Endodermal cell (in vitro differentiated cells): ENCODE measurements around the gene PPP6C. TPM values are rescaled to one million over a fixed set of nuclear protein-coding genes. Genes with fewer than 3 reads are reported as not detected.

ENCODE experiments used
- DNase-seq: peaks from one replicate; pipeline ENCODE4 v3.0.0-alpha.2; 2017
- H3K27ac ChIP-seq: 2 replicates; pipeline ENCODE4 v1.5.1; 2013; ENCODE audit warnings: mild to moderate bottlenecking, low read depth, low read length, moderate library complexity
- H3K27me3 ChIP-seq: 2 replicates; pipeline ENCODE4 v1.6.1; 2013; ENCODE audit warnings: mild to moderate bottlenecking, low read length, moderate library complexity; ENCODE audit not compliant: insufficient read depth, control insufficient read depth, poor library complexity, severe bottlenecking
- H3K36me3 ChIP-seq: 2 replicates; pipeline ENCODE4 v1.7.0; 2013; ENCODE audit warnings: mild to moderate bottlenecking, low read length, moderate library complexity; ENCODE audit not compliant: control insufficient read depth, insufficient read depth
- H3K4me1 ChIP-seq: one replicate; pipeline ENCODE4 v1.7.0; 2013; ENCODE audit warnings: low read length; ENCODE audit not compliant: control insufficient read depth, insufficient read depth
- H3K4me3 ChIP-seq: 2 replicates; pipeline ENCODE4 v1.5.1; 2013; ENCODE audit warnings: mild to moderate bottlenecking, low read length, moderate library complexity
- H3K9ac ChIP-seq: 2 replicates; pipeline ENCODE4 v1.6.1; 2013; ENCODE audit warnings: mild to moderate bottlenecking, low read length, moderate library complexity; ENCODE audit not compliant: poor library complexity, severe bottlenecking; ENCODE audit errors: extremely low read depth
- H3K9me3 ChIP-seq: 2 replicates; pipeline ENCODE4 v1.6.1; 2013; ENCODE audit warnings: mild to moderate bottlenecking, low read length, moderate library complexity; ENCODE audit not compliant: control insufficient read depth
- H3K27ac Mint-ChIP-seq: 2 replicates; pipeline ENCODE4 v1.8.0; 2020; ENCODE audit warnings: mixed read lengths
- H3K27me3 Mint-ChIP-seq: 2 replicates; pipeline ENCODE4 v1.8.0; 2021; ENCODE audit warnings: mild to moderate bottlenecking, mixed read lengths; ENCODE audit not compliant: insufficient read depth
- H3K36me3 Mint-ChIP-seq: 2 replicates; pipeline ENCODE4 v1.8.0; 2020; ENCODE audit warnings: low read depth, mixed read lengths
- H3K4me1 Mint-ChIP-seq: 2 replicates; pipeline ENCODE4 v1.8.0; 2020; ENCODE audit warnings: mixed read lengths
- H3K4me3 Mint-ChIP-seq: 2 replicates; pipeline ENCODE4 v1.8.0; 2020; ENCODE audit warnings: mild to moderate bottlenecking, moderate library complexity, mixed read lengths
- H3K9me3 Mint-ChIP-seq: 2 replicates; pipeline ENCODE4 v1.8.0; 2020; ENCODE audit warnings: mild to moderate bottlenecking, mixed read lengths
- WGBS, 2 experiments: methylation state at CpG; one replicate each; pipeline versions ENCODE4 v1.1.5 to v1.1.7; 2013; ENCODE audit warnings: missing lambda C conversion rate in 2 of 2, mixed read lengths in 1 of 2; ENCODE audit not compliant: insufficient coverage in 1 of 2, insufficient read length in 1 of 2; 5-methylcytosine and 5-hydroxymethylcytosine counted together
- total RNA-seq, 2 donors: library from RNA; stranded (reverse); fragmentation: NEBNext Ultra II Directional in 1 of 2; extraction: Animal tissue kit (Norgen Biotek cat#: 25700) in 1 of 2; gene quantifications; 2 replicates in 1 of 2; 3 replicates in 1 of 2; pipeline ENCODE4 v1.2.1, GENCODE V29; 2021
- TF ChIP-seq, protein P1 (sequence below): fragments of 200-600 bp; sonication (generic); conservative IDR thresholded peaks from 2 replicates; pipeline ENCODE4 v1.5.0; 2021; ENCODE audit warnings: antibody characterized with exemption, mild to moderate bottlenecking

PPP6C gene
- total RNA-seq, 2 donors from 2014 or later, result 38.2 to 49.6 TPM

DNA sequence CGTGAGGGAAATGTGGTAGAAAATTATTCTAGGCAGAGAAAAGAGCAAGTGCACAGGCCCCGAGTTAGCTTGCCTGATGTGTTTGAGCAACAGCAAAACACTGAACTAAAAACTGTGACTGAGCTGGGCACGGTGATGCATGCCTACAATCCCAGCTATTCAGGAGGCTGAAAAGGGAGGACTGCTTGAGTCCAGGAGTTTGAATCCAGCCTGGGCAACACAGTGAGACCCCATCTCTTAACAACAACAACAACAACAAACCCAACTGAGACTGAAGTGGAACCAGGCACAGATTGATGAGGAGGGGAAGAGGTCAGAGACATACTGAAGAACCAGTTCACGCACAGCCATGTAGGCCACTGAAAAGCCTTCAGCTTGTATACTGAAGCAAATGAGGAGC is 88.8 kb downstream of the PPP6C start:
- no peak overlapping the region for H3K27ac ChIP-seq
- H3K27me3 Mint-ChIP-seq, result no peaks in the 10 kb centered on the region
- no peak overlapping the region for H3K9ac ChIP-seq
- H3K27me3 ChIP-seq, result no peaks in the 10 kb centered on the region
- peaks cover 5% of the 10 kb centered on the region for H3K36me3 Mint-ChIP-seq
- 88 to 94% methylated on average over 4 of the region's 4 CpGs for WGBS, 2 experiments
- peaks cover 4% of the 10 kb centered on the region for H3K9me3 Mint-ChIP-seq
- H3K9me3 ChIP-seq, result peaks cover 8% of the 10 kb centered on the region
- H3K4me3 ChIP-seq, result no peak overlapping the region
- no peak for DNase-seq
- no peaks in the 10 kb centered on the region for H3K36me3 ChIP-seq
- no peaks in the 10 kb centered on the region for H3K4me1 ChIP-seq
- TF ChIP-seq, protein P1, sequence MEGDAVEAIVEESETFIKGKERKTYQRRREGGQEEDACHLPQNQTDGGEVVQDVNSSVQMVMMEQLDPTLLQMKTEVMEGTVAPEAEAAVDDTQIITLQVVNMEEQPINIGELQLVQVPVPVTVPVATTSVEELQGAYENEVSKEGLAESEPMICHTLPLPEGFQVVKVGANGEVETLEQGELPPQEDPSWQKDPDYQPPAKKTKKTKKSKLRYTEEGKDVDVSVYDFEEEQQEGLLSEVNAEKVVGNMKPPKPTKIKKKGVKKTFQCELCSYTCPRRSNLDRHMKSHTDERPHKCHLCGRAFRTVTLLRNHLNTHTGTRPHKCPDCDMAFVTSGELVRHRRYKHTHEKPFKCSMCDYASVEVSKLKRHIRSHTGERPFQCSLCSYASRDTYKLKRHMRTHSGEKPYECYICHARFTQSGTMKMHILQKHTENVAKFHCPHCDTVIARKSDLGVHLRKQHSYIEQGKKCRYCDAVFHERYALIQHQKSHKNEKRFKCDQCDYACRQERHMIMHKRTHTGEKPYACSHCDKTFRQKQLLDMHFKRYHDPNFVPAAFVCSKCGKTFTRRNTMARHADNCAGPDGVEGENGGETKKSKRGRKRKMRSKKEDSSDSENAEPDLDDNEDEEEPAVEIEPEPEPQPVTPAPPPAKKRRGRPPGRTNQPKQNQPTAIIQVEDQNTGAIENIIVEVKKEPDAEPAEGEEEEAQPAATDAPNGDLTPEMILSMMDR, result no peak
- H3K4me3 Mint-ChIP-seq, result no peak overlapping the region
- H3K27ac Mint-ChIP-seq, result no peak overlapping the region
- H3K4me1 Mint-ChIP-seq, result no peaks in the 10 kb centered on the region

- Histone ChIP-seq H3K36me3 (no peaks in the 10 kb centered on the region), H3K4me3 (no peak overlapping the region), H3K9me3 (peaks cover 8% of the 10 kb centered on the region), H3K27ac (no peak overlapping the region), H3K4me1 (no peaks in the 10 kb centered on the region), H3K27me3 (no peaks in the 10 kb centered on the region), H3K9ac (no peak overlapping the region)
- Mint-ChIP-seq H3K4me1 (no peaks in the 10 kb centered on the region), H3K4me3 (no peak overlapping the region), H3K27ac (no peak overlapping the region), H3K27me3 (no peaks in the 10 kb centered on the region), H3K9me3 (peaks cover 4% of the 10 kb centered on the region), H3K36me3 (peaks cover 12% of the 10 kb centered on the region)
- 92 to 94% methylated on average over 1 to 3 of the region's 3 CpGs for WGBS, 2 experiments
- DNase-seq, result no peak
- TF ChIP-seq, protein P1, result no peak
Observed at GRCh38 chr9:125099816-125100215, 89.8 kb downstream of the PPP6C start.

Other genes starting within 250 kb of the PPP6C start
- 10 to 100 TPM in 1 of 2 donors, 1 to 10 TPM in 1; 8.8 to 13.2 TPM for gene GOLGA1, start 248.7 kb downstream of the PPP6C start, total RNA-seq
- gene SCAI, start 46.3 kb downstream of the PPP6C start, total RNA-seq, result 10 to 100 TPM; 22.9 to 34.7 TPM
- gene RABEPK, start 10.7 kb upstream of the PPP6C start, total RNA-seq, result 10 to 100 TPM; 19.3 to 19.7 TPM
- gene HSPA5, start 51.5 kb upstream of the PPP6C start, total RNA-seq, result 100 to 1,000 TPM; 245 to 487 TPM
- 10 to 100 TPM; 44.4 to 48.4 TPM for gene GAPVD1, start 72.0 kb upstream of the PPP6C start, total RNA-seq